Activated T-cell treated with anti-CD3 and anti-CD28 coated beads for 1 hour (primary cell): Measurements from ENCODE around the gene ZBTB44.
"Not testable (repeated sequence)": the region's sequence is repeated elsewhere in the genome, so short reads cannot be mapped to it uniquely, and the experiment has no call there.

Experiments
- DNase-seq: peaks from one replicate; pipeline ENCODE4 v3.0.0-alpha.2; 2020; ENCODE audit warnings: low read depth

ZBTB44 gene

DNA sequence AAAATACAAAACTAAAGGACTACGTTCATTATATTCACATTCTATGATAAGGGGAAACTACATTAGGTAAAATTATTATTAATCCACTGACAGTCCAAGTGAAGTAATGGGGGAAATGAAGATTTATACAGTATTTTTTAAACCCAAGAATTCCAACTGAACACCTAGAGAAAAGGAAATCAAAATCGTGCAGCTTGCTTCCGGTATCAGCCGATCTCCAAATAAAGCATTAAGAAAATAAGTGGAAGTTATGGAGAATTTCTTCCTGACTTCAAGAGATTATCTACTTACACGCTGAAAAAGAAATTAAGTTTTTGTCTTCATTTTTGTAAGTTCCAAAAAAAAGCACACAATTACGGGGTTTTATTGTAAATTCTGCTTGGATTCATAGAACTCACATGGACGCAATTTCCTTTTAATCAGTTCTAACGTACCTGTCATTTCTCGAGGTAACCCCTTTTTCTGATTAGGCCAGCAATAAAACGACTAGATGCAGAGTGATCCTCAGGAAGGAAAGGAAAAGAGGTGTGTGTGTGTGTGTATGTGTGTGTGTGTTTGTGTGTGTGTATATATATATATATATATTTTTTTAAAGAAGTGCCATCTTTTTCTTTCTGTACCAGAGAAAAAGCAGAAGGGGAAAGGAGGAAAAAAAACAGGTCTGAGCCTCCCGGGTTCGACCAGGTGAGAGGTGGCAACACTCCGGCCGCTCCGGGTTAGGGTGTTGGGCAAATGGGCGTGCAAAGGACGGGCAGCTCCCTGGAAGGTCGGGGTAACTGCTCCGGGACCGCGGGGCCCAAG lies 1.1 kb downstream of the ZBTB44 start:
- no peak for DNase-seq

DNA sequence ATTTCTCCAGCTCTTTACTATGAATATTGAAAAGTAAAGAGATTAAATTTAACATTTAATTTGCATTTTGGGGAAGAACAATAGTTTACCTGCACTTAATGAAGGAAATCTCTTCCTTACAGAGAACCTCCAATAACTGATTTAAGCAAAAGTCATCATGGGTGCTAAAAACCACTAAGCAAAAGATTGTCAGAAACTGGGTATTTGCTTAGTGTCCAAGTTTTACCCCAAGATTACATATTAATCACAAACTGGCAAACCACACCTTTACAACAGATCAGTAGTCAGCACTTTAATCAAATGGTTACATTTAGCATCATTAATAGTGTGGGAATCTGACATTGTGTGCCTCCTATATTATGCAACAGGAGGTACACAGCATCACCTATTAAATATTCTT lies 2.7 kb downstream of the ZBTB44 start:
- DNase-seq: no peak

DNA sequence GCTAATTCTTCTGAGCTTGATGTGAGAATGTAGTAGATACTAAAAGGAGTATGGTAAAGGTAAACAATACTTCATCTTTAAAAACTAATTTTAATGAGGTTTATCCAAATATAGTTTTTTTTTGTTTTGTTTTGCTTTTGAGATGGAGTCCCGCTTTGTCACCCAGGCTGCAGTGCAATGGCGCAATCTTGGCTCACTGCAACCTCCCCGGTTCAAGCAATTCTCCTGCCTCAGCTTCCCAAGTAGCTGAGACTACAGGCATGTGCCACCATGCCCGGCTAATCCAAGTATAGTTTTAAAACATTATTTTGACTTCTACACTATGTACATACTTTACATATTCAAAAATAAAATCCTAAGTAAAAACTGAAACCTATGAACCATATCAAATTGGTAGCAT lies 4.1 kb downstream of the ZBTB44 start:
- no peak for DNase-seq

DNA sequence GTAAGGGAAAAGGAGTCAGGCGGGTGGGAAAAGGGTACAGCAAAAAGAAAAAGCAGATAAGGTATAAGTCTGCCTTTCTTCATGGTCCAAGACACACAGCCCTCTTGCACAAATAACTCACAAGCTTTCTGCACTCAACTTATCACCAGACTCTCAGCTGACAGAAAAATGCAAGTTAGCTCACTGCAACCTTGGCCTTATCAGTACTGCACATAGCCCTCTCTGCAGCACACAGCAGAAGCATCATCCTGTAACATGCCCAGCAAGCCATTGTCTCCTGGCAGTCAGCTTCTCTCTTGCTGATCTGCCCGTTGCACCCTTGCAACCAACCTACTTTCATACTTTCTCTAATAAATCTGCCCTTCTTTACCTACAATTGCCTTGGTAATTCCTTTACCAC lies 5.8 kb downstream of the ZBTB44 start:
- no peak for DNase-seq

DNA sequence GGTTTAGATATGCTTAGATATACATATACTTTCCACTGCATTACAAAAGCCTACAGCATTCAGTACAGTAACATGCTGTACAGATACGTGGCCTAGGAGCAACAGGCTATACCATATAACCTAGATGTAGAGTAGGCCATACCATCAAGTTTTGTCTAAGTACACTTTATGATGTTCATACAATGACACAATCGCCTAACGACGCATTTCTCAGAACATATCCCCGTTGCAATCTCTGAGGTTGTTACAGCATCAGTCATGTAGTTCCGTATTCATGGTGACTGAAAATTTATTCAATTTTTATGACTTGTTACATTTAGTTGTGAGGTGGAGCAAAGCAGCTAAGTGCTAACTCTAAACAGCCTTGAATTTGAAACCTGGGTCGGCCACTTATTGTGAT lies 6.7 kb downstream of the ZBTB44 start:
- DNase-seq: no peak

DNA sequence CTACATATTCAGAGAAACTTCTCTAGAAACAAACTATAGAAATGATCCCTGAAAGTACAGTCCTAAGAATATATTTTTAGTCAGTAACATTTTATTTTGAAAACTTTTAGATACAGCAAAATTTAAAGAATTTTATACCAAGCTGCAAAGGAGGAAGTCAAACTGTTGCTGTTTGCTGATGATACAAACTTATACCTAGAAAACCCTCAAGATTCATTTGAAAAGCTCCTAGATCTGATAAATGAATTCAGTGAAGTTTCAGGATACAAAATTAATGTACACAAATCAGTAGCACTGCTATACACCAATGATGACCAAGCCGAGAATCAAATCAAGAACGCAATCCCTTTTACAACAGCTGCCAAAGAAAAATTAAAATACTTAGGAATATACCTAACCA lies 10.1 kb downstream of the ZBTB44 start:
- DNase-seq: no peak

DNA sequence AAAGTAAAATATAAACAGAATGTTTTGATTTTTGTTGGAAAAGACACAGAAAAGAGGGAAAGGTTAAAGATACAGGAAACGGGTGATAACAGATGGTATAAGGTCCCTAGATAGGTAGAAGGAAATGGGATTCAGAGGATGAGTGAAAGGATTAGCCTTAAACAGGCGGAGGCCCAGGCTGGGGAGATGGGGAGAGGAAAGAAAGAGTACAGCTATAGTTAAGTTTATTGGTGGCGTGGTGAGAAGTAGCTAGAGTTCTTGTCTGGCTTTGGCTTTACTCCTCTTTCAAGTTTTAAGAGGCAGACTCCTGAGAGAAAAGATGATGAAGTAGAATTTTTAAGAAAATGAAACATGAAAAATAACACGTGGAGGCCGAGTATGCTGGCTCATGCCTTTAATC lies 13.7 kb downstream of the ZBTB44 start:
- no peak for DNase-seq

DNA sequence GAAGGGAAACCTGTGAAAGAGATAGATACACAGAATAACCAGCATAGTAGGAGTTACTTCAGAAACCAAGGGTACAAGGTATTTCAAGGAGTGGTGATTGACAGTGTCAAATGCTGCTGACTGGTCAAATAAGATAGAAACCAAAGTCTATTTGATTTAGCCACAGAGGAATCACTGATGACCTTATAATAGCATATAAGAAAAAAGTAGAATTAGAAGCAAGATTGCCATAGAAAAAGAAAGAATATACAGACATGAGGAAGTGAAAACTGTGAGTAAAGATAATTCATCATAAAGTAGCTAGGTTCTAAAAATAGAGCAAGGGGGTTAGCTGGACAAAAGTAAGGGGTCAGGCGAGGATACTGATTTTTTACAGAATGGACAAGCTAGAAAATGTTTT lies 14.2 kb downstream of the ZBTB44 start:
- DNase-seq: no peak

DNA sequence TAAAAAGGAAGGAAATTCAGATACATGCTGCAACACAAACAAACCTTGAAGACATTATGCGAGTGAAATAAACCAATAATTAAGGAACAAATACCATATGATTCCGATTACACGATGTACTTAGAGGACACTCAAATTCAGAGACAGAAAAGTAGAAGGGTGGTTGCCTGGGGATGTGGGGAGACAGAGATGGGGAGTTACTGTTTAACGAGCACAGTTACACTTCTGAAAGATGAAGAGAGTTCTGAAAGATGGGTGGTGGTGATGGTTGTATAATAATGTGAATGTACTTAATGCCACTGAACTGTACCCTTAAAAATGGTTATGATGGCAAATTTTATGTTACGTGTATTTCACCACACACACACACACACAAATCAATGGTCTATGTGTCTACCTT lies 14.7 kb downstream of the ZBTB44 start:
- no peak for DNase-seq

DNA sequence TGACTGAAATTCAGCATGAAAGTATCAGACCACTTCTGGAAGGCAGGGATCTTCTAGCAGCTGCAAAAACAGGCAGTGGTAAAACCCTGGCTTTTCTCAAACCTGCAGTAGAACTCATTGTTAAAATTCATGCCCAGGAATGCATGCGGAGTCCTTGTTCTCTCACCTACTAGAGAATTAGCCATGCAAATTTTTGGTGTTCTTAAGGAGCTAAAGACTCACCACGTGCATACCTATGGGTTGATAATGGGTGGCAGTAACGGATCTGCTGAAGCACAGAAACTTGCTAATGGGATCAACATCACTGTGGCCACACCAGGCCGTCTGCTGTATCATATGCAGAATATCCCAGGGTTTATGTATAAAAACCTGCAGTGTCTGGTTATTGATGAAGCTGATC lies 19.1 kb downstream of the ZBTB44 start:
- DNase-seq: no peak

DNA sequence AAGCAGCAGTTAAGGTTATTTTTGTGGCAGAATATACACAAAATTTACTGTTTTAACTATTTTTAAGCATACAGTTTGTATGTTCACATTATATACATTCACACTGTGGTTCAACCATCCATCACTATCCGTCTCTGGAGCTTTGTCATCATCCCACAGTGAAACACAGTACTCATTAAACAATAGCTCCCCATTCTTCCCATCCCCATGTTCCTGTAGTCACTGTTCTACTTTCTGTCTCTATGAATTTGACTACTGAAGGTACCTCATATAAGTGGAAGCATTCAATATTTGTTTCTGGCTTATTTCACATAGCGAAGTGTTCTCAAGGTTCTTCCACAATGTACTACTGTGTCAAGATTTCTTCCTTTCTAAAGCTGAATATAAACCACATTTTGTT lies 32.6 kb downstream of the ZBTB44 start:
- DNase-seq: no peak

DNA sequence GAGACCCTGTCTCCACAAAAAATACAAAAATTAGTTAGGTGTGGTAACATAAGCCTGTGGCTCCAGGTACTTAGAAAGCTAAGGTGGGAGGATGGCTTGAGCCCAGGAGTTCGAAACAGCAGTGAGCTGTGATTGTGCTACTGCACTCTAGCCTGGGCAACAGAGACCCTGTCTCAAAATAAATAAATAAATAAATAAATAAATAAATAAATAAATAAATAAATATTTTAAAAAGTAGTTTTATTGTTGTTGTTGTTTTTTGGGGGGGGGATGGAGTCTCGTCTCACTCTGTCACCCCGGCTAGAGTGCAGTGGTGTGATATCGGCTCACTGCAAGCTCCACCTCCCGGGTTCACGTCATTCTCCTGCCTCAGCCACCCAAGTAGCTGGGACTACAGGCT lies 33.4 kb downstream of the ZBTB44 start:
- DNase-seq: not testable (repeated sequence)

DNA sequence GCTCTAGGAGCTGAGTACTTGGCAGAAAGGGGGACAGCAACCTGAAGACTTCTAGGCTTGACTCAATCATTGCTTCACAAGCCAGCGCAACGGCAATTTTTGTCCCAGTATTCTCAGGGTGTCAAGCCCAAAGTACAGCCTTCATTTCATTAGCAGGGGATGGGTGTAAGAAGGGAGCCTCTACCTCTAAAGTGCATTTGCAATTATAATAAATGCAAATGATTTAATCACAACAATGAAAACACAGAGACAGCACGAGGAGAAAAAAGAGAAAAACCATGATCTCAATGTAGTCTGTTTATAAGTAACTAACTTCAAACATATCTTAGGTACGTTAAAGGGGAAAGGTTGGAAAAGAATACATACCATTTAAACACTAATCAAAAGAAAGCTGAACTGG lies 34.7 kb downstream of the ZBTB44 start:
- DNase-seq: no peak

DNA sequence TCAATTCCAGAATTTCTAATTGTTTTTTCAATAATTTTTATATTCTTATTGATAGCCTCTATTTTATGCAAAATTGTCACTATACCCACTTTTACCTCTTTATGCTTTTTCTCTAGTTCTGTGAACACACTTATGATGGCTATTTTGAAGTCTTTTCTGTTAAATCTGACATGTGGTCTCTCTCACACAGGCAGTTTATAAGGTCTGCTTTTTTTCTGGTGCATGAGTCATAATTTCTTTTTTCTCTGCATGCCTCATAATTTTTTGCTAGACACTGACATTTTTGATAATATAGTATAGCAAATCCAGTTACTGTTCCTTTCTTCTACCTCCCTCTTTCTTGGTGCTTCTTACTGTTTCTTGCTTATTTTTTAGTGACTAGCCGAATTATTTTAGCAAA lies 36.0 kb downstream of the ZBTB44 start:
- DNase-seq: no peak

DNA sequence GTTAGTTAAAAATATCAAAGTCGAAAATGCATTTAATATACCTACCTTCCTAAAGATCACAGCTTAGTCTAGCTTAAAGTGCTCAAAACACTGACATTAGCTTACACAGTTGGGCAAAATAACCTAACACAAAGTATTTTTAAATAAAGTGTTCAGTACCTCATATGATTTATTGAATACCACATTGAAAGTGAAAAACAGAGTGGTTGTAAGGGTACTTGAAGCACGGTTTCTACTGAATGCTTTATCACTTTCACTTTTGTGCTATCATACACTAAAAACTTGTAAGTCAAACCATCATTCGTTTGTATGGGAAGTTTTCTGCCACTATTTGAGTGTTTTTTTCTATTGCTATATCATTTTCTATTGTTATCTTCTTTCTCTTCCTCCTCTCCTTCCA lies 36.6 kb downstream of the ZBTB44 start:
- DNase-seq: no peak

DNA sequence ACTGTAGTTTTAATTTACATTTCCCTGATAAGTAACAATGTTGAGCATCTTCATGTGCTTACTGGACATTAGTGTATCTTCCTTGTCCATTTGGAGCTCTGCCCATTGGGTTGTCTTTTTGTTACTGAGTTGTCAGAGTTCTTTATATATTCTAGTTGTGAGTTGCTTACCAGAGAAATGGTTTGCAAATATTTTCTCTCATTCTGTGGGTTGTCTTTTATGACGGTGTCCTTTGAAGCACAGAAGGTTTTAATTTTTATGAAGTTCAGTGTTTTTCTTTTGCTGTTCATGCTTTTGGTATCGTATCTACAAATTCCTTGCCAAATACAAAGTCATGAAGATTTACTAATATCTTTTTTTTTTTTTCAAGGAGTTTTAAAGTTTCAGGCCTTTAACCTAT lies 42.4 kb downstream of the ZBTB44 start:
- no peak for DNase-seq

DNA sequence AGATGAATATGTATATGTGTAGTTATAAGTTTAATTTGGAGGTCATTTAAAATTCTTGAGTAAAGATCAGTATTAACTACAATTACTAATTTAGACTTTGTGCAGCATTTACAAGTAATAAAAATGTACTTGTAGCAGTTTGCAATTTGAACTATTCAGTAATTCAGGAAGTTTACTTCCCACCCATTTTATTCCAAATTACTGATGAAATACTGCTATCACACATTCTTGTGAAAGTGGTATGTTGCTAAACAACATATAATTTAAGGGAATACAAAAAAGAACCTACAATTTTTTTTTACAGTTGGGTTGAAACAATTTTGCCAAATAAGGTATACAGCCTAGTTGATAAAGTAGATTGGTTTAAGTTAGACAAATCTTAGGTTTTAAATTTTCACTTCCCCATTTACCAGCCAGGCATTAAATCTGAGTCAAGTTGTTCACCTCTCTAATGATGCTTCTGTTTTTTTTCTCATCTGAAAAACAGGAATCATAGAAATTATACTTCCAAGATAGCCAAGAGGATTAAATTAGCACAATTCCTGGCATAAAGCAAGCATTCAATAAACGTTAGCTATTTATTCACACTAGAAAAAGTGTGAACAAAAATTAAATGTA lies 45.3 kb downstream of the ZBTB44 start:
- DNase-seq: no peak

DNA sequence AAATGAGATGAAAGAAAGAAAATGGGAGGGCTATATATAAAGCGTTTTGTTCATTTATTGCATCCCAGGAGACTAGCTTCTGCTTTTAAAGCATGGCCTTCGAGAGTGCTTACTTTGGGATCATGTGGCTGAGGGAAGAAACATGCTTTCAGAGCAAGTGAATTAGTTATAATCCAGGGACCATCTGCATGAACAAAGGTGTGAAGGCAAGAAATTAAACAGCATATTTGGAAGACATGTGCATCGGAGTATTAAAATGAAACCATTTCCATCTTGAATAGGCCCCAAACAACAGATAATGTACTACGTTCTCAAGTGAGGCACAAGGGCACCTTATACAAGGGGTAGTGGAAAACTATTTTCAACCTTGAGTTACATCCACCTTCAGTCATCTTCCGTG lies 51.4 kb downstream of the ZBTB44 start:
- DNase-seq: no peak

DNA sequence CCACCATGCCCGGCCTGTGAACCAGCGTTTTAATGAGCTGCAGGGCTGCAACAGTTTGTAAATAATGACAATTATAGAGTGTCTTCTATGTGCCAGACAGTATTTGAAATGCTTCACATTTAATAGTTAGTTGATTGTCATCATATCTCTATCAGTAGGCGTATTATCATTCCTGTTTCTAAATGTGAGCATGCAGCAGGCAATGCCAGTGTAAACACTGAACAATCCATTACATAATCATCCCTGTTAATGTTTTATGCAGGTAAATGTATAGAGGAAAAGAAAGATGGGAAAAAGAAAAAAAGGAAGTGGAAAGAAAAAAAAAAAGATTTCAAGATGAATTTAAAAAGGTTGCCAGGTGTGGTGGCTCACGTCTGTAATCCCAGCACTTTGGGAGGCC lies 52.3 kb downstream of the ZBTB44 start:
- DNase-seq: no peak

DNA sequence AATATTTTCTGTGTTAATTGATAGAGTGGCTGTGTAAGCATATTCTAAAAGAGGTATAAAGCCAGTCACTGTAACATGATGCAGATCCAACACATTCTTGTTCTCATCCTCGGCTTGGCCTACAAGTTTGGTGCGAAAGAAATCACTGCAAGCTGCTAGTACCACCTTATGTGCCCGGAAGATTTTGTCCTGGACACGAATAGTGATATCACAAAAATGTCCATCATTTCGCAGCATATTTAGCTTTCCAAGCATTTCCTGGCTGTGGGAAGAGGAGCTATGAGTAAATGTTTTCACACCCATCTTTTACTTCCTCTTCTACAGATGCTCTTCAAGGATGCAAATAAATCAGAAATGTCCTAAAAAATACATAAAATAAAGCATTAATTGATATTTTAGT lies 53.1 kb downstream of the ZBTB44 start:
- DNase-seq: no peak

DNA sequence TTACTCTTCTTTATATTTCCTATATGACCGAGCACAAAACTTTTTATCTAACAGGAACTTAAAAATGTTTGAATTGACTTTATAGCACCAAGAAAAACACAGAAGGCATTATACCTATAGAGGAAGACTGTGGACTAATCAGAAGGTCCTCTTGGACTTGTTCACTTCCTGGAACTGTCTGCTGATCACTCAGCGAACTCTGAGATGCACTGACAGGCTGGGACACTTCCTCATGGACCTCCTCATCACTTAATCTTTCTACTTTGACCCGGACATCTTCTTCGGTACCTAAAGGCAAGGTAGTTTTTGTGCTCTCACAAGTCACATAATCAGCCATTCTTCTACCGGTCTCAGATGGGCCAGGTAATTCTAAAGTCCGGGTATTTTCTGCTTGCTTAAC lies 54.0 kb downstream of the ZBTB44 start:
- DNase-seq: no peak

DNA sequence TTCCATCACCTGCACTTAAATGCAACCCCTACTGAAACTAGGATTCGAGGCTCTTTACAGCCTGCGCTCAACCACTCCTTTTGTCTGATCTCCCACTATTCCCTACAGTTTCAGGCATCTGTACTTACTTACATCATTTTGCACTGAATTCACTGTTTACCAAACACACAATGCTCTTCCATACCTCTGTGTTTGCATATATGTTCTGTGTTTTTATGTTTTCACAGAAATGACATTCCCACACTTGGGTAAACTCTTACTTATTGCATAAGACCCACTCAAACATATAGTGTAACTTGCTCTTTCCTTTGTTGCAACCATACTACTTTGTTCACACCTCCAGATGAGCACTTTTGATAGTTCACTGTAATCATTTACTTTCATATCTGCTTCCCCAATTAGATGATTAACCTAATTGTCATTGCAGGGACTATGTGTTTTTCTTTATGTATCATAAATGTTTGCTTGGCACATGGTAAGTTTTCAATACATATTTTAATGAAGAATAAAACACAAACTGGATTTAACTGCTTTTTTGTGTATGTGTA lies 54.6 kb downstream of the ZBTB44 start:
- DNase-seq: no peak

DNA sequence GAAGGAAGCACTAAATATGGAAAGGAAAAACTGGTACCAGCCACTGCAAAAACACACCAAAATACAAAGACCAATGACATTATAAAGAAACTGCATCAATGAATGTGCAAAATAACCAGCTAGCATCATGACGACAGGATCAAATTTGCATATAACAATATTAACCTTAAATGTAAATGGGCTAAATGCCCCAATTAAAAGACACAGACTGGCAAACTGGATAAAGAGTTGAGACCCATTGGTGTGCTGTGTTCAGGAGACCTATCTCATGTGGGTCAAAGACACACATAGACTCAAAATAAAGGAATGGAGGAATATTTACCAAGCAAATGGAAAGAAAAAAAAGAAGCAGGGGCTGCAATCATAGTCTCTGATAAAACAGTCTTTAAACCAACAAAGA lies 63.0 kb downstream of the ZBTB44 start:
- DNase-seq: not testable (repeated sequence)

DNA sequence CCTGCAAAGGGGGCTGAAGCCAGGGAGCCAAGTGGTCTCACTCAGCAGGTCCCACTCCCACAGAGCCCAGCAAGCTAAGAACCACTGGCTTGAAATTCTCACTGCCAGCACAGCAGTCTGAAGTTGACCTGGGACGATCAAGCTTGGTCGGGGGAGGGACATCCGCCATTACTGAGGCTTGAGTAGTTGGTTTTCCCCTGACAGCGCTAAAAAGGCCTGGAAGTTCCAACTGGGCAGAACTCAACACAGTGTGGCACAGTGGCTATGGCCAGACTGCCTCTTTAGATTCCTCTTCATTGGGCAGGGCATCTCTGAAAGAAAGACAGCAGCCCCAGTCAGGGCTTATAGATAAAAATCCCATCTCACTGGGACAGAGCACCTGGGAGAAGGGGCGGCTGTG lies 64.8 kb downstream of the ZBTB44 start:
- not testable (repeated sequence) for DNase-seq
